K562 (cell line): ENCODE data around the gene IFITM2. TPM values are rescaled to one million over a fixed set of nuclear protein-coding genes. Genes with fewer than 3 reads are reported as not detected.
"Not testable (repeated sequence)": the region's sequence is repeated elsewhere in the genome, so short reads cannot be mapped to it uniquely, and the experiment has no call there.

Experiments used
- ATAC-seq: fragments of 200-7000 bp; cut with Tn5 transposase; 3 replicates; pipeline ENCODE4 v1.9.1; 2020; ENCODE audit warnings: moderate library complexity
- BruUV-seq: library from RNA; stranded (reverse); fragments of 400-500 nt; replicated peaks from 2 replicates; lab custom pipeline; 2021; lab: Mats Ljungman, UMichigan
- CTCF ChIA-PET: fragments of 300-600 bp; formaldehyde crosslinking; extraction: SDS; loops from one replicate; lab custom pipeline; 2021; ENCODE audit warnings: low intra/inter-chr PET ratio; lab: Yijun Ruan, JAX
- POLR2A ChIA-PET: fragments of 300-600, 350-650 bp; sonication (Branson Sonifier 250); formaldehyde crosslinking; extraction: SDS; loops from one replicate; lab custom pipeline; 2021; ENCODE audit warnings: antibody characterized with exemption, inconsistent platforms; lab: Yijun Ruan, JAX
- DNase-seq, 4 experiments: peaks; one replicate each; pipeline versions ENCODE4 v3.0.0 to v3.0.0-alpha.2; 2011 to 2018; ENCODE audit warnings: low spot score in 3 of 4, mixed read lengths in 3 of 4; ENCODE audit errors: extremely low read depth in 1 of 4
- FAIRE-seq: peaks from 2 replicates; lab custom pipeline; 2011; peaks lifted over from hg19 to GRCh38; lab: Jason Lieb, UNC
- H2AFZ ChIP-seq: 2 replicates; pipeline ENCODE4 v1.6.0; 2011; ENCODE audit warnings: low read depth, low read length, control low read depth, inconsistent platforms
- H3K27ac ChIP-seq: fragments of 200-600 bp; 3 replicates; pipeline ENCODE4 v1.8.0; 2011; ENCODE audit warnings: low read depth, mild to moderate bottlenecking, control low read depth, inconsistent platforms, low read length, moderate library complexity, mixed read lengths; ENCODE audit errors: extremely low read depth
- H3K27me3 ChIP-seq, 2 experiments: fragments of 300-600 bp in 1 of 2; 2 replicates in 1 of 2; 3 replicates in 1 of 2; pipeline versions ENCODE4 v1.6.0 to v1.8.0; 2011; ENCODE audit warnings: inconsistent platforms in 2 of 2, low read length in 2 of 2, mild to moderate bottlenecking in 1 of 2, mixed read lengths in 1 of 2, moderate library complexity in 1 of 2; ENCODE audit not compliant: control insufficient read depth in 2 of 2, insufficient read depth in 2 of 2
- H3K36me3 ChIP-seq: fragments of 300-600 bp; 3 replicates; pipeline ENCODE4 v1.8.0; 2011; ENCODE audit warnings: mild to moderate bottlenecking, low read length, inconsistent platforms; ENCODE audit not compliant: control insufficient read depth, insufficient read depth
- H3K4me1 ChIP-seq, 2 experiments: fragments of 200-600 bp in 1 of 2; replicated peaks in 1 of 2; 2 replicates in 1 of 2; 3 replicates in 1 of 2; pipeline versions ENCODE4 v1.5.1 to v1.8.0; 2011; ENCODE audit warnings: inconsistent platforms in 2 of 2, low read length in 2 of 2, mild to moderate bottlenecking in 1 of 2, mixed read lengths in 1 of 2, moderate library complexity in 1 of 2; ENCODE audit not compliant: control insufficient read depth in 2 of 2, insufficient read depth in 2 of 2
- H3K4me2 ChIP-seq: 2 replicates; pipeline ENCODE4 v1.6.1; 2011; ENCODE audit warnings: low read length, control low read depth, inconsistent platforms, mixed read lengths; ENCODE audit not compliant: insufficient read depth
- H3K4me3 ChIP-seq: fragments of 200-600 bp; sonication (generic), shearing (Covaris generic); 2 replicates; pipeline ENCODE4 v1.5.1; 2016; ENCODE audit warnings: control low read depth, inconsistent platforms
- H3K79me2 ChIP-seq: fragments of 200-600 bp; 3 replicates; pipeline ENCODE4 v1.8.0; 2011; ENCODE audit warnings: low read length, inconsistent platforms; ENCODE audit not compliant: control insufficient read depth, insufficient read depth
- H3K9ac ChIP-seq, 2 experiments: 2 replicates each; pipeline versions ENCODE4 v1.6.0 to v1.6.1; 2011; ENCODE audit warnings: low read depth in 2 of 2, low read length in 2 of 2, control low read depth in 1 of 2, inconsistent platforms in 1 of 2, mild to moderate bottlenecking in 1 of 2, mixed read lengths in 1 of 2; ENCODE audit not compliant: insufficient read depth in 1 of 2
- H3K9me1 ChIP-seq: one replicate; pipeline ENCODE4 v1.6.0; 2011; ENCODE audit warnings: inconsistent platforms, mild to moderate bottlenecking, low read length, moderate library complexity; ENCODE audit not compliant: control insufficient read depth, insufficient read depth
- H3K9me3 ChIP-seq: replicated peaks from 2 replicates; pipeline ENCODE4 v1.5.1; 2011; ENCODE audit warnings: low read depth, low read length, inconsistent platforms; ENCODE audit not compliant: control insufficient read depth, insufficient read depth
- H4K20me1 ChIP-seq: replicated peaks from 2 replicates; pipeline ENCODE4 v1.6.1; 2011; ENCODE audit warnings: low read length, inconsistent platforms, mixed read lengths; ENCODE audit not compliant: control insufficient read depth, insufficient read depth
- HDAC2 ChIP-seq: fragments of 450-650 bp; IDR thresholded peaks from 2 replicates; pipeline ENCODE4 v1.6.1; 2016; ENCODE audit warnings: mild to moderate bottlenecking
- POLR2A ChIP-seq: fragments of 450-650 bp; conservative IDR thresholded peaks from 2 replicates; pipeline ENCODE4 v1.6.1; 2016
- POLR2G ChIP-seq: fragments of 200-400 bp; formaldehyde crosslinking; IDR thresholded peaks from 2 replicates; pipeline ENCODE4 v1.6.1; 2017; ENCODE audit warnings: low read depth, mild to moderate bottlenecking, antibody characterized with exemption, low read length, moderate library complexity
- RBFOX2 ChIP-seq: fragments of 200-400 bp; formaldehyde crosslinking; IDR thresholded peaks from 2 replicates; pipeline ENCODE4 v1.6.1; 2017; ENCODE audit warnings: low read depth, mild to moderate bottlenecking, low read length, moderate library complexity
- SUPT5H ChIP-seq: fragments of 450-650 bp; IDR thresholded peaks from 2 replicates; pipeline ENCODE4 v1.6.1; 2016
- ZFX ChIP-seq: sonication (generic); formaldehyde crosslinking; IDR thresholded peaks from 2 replicates; pipeline ENCODE4 v1.8.0; 2022; ENCODE audit warnings: mild to moderate bottlenecking, missing genetic modification reagents, moderate library complexity
- WGBS: fragments of 100-300 bp; shearing (Covaris generic); methylation state at CpG from one replicate; pipeline ENCODE4 v1.1.6; 2016; ENCODE audit warnings: low coverage, mixed read lengths; ENCODE audit not compliant: insufficient coverage; ENCODE audit errors: missing lambda C conversion rate; 5-methylcytosine and 5-hydroxymethylcytosine counted together
- in situ Hi-C: fragments of 300-500 bp; cut with MboI; formaldehyde crosslinking; loops from 4 replicates; pipeline ENCODE4 v1.15.0; 2018; ENCODE audit warnings: inconsistent platforms, mixed read lengths
- intact Hi-C: fragments of 100-400 bp; cut with micrococcal nuclease; formaldehyde crosslinking; loops from 2 replicates; pipeline ENCODE4 v1.14.2; 2022
- polyA plus RNA-seq, 8 experiments: library from polyadenylated mRNA; depleted of rRNA in 4 of 8; stranded (reverse) in 5 of 8; unstranded in 3 of 8; fragments of >200 nt; fragmentation: Nextera tagmentation in 2 of 8; fragmentation: Illumina TruSeq in 1 of 8; extraction: Ambion mirVana in 2 of 8; extraction: Trizol in 1 of 8; gene quantifications; 2 replicates each; pipeline versions ENCODE4 v1.2.1 to v1.2.3, GENCODE V29; 2011 to 2014; ENCODE audit warnings: inconsistent platforms in 1 of 8, missing spikeins in 1 of 8
- total RNA-seq, 7 experiments: library from RNA; depleted of rRNA in 6 of 7; stranded (reverse); fragments of >200 nt in 6 of 7; fragmentation: Illumina TruSeq in 2 of 7; extraction: Trizol in 2 of 7; gene quantifications; 2 replicates each; pipeline versions ENCODE4 v1.2.1 to v1.2.3, GENCODE V29; 2011 to 2021; ENCODE audit warnings: low replicate concordance in 1 of 7
- TF ChIP-seq, protein P1 (sequence below): fragments of 450-650 bp; IDR thresholded peaks from 2 replicates; pipeline ENCODE4 v1.6.1; 2016; ENCODE audit warnings: mild to moderate bottlenecking, moderate library complexity
- TF ChIP-seq, protein P2 (sequence below), 2 experiments: fragments of 450-650 bp; conservative IDR thresholded peaks; 2 replicates each; pipeline ENCODE4 v1.6.1; 2017; ENCODE audit warnings: mild to moderate bottlenecking in 2 of 2, moderate library complexity in 2 of 2

IFITM2 gene
- total and polyA plus RNA-seq, 9 of the 15 experiments (the other 6 are each of a cell fraction or from before 2014, with no cell fraction given): 52.8 to 4,872 (median 356) TPM

GRCh38 chr11:319121-319887 is 11.7 kb downstream of the IFITM2 start:
- CTCF ChIA-PET, H3K9me1 ChIP-seq, FAIRE-seq, intact Hi-C loops, H3K27me3 ChIP-seq, BruUV-seq, H2AFZ ChIP-seq, H3K9me3 ChIP-seq, in situ Hi-C loops, H4K20me1 ChIP-seq: not testable (repeated sequence)
- WGBS: 24% methylated on average over 14 of the region's 29 CpGs
- peak in 2 of 4 experiments; percentile 33 to 49 for DNase-seq
- peak overlapping the region; percentile 70 for H3K4me2 ChIP-seq
- peak overlapping the region; percentile 27 for H3K4me3 ChIP-seq
- peaks cover 15 to 50% of the 10 kb centered on the region in 2 experiments for H3K4me1 ChIP-seq
- POLR2A ChIA-PET: interaction anchor here (0.6 kb wide), 1 partner anchor 10 kb away, joined by 3 read pairs; no protein-coding TSS in a partner anchor
- H3K36me3 ChIP-seq: peaks cover 29% of the 10 kb centered on the region; the same call in 1 of the 3 replicates
- peak overlapping the region; percentile 68 to 90 for H3K9ac ChIP-seq
- ATAC-seq: peak; percentile 35
- peak overlapping the region; percentile 62; the same call in 2 of the 3 replicates for H3K27ac ChIP-seq
- peaks cover 56% of the 10 kb centered on the region for H3K79me2 ChIP-seq
- TF ChIP-seq, protein P1, sequence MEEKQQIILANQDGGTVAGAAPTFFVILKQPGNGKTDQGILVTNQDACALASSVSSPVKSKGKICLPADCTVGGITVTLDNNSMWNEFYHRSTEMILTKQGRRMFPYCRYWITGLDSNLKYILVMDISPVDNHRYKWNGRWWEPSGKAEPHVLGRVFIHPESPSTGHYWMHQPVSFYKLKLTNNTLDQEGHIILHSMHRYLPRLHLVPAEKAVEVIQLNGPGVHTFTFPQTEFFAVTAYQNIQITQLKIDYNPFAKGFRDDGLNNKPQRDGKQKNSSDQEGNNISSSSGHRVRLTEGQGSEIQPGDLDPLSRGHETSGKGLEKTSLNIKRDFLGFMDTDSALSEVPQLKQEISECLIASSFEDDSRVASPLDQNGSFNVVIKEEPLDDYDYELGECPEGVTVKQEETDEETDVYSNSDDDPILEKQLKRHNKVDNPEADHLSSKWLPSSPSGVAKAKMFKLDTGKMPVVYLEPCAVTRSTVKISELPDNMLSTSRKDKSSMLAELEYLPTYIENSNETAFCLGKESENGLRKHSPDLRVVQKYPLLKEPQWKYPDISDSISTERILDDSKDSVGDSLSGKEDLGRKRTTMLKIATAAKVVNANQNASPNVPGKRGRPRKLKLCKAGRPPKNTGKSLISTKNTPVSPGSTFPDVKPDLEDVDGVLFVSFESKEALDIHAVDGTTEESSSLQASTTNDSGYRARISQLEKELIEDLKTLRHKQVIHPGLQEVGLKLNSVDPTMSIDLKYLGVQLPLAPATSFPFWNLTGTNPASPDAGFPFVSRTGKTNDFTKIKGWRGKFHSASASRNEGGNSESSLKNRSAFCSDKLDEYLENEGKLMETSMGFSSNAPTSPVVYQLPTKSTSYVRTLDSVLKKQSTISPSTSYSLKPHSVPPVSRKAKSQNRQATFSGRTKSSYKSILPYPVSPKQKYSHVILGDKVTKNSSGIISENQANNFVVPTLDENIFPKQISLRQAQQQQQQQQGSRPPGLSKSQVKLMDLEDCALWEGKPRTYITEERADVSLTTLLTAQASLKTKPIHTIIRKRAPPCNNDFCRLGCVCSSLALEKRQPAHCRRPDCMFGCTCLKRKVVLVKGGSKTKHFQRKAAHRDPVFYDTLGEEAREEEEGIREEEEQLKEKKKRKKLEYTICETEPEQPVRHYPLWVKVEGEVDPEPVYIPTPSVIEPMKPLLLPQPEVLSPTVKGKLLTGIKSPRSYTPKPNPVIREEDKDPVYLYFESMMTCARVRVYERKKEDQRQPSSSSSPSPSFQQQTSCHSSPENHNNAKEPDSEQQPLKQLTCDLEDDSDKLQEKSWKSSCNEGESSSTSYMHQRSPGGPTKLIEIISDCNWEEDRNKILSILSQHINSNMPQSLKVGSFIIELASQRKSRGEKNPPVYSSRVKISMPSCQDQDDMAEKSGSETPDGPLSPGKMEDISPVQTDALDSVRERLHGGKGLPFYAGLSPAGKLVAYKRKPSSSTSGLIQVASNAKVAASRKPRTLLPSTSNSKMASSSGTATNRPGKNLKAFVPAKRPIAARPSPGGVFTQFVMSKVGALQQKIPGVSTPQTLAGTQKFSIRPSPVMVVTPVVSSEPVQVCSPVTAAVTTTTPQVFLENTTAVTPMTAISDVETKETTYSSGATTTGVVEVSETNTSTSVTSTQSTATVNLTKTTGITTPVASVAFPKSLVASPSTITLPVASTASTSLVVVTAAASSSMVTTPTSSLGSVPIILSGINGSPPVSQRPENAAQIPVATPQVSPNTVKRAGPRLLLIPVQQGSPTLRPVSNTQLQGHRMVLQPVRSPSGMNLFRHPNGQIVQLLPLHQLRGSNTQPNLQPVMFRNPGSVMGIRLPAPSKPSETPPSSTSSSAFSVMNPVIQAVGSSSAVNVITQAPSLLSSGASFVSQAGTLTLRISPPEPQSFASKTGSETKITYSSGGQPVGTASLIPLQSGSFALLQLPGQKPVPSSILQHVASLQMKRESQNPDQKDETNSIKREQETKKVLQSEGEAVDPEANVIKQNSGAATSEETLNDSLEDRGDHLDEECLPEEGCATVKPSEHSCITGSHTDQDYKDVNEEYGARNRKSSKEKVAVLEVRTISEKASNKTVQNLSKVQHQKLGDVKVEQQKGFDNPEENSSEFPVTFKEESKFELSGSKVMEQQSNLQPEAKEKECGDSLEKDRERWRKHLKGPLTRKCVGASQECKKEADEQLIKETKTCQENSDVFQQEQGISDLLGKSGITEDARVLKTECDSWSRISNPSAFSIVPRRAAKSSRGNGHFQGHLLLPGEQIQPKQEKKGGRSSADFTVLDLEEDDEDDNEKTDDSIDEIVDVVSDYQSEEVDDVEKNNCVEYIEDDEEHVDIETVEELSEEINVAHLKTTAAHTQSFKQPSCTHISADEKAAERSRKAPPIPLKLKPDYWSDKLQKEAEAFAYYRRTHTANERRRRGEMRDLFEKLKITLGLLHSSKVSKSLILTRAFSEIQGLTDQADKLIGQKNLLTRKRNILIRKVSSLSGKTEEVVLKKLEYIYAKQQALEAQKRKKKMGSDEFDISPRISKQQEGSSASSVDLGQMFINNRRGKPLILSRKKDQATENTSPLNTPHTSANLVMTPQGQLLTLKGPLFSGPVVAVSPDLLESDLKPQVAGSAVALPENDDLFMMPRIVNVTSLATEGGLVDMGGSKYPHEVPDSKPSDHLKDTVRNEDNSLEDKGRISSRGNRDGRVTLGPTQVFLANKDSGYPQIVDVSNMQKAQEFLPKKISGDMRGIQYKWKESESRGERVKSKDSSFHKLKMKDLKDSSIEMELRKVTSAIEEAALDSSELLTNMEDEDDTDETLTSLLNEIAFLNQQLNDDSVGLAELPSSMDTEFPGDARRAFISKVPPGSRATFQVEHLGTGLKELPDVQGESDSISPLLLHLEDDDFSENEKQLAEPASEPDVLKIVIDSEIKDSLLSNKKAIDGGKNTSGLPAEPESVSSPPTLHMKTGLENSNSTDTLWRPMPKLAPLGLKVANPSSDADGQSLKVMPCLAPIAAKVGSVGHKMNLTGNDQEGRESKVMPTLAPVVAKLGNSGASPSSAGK: peak; percentile 71; the same call in 1 of the 2 replicates
- TF ChIP-seq, protein P2, sequence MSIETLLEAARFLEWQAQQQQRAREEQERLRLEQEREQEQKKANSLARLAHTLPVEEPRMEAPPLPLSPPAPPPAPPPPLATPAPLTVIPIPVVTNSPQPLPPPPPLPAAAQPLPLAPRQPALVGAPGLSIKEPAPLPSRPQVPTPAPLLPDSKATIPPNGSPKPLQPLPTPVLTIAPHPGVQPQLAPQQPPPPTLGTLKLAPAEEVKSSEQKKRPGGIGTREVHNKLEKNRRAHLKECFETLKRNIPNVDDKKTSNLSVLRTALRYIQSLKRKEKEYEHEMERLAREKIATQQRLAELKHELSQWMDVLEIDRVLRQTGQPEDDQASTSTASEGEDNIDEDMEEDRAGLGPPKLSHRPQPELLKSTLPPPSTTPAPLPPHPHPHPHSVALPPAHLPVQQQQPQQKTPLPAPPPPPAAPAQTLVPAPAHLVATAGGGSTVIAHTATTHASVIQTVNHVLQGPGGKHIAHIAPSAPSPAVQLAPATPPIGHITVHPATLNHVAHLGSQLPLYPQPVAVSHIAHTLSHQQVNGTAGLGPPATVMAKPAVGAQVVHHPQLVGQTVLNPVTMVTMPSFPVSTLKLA (conservative IDR thresholded peaks at IDR 0.05): peak in 1 of 2 experiments; percentile 62; a peak in 3 of 4 replicates
- TF ChIP-seq ZFX (CRISPR knock-in tag) (peak; percentile 51), RBFOX2 (peak; percentile 66), SUPT5H (peak; percentile 50), HDAC2 (0 out of 2 replicates have a peak, but pooled peaks have one; percentile 40), POLR2G (peak; percentile 66), POLR2A (peak; percentile 44; the same call in 1 of the 2 replicates)
